ENCODE results near the gene FAF2. TPM values are rescaled to one million over a fixed set of nuclear protein-coding genes. Genes with fewer than 3 reads are reported as not detected.

Gene FAF2
- total RNA-seq, 2 experiments from 2014 or later, result 30.0 to 32.8 TPM

DNA sequence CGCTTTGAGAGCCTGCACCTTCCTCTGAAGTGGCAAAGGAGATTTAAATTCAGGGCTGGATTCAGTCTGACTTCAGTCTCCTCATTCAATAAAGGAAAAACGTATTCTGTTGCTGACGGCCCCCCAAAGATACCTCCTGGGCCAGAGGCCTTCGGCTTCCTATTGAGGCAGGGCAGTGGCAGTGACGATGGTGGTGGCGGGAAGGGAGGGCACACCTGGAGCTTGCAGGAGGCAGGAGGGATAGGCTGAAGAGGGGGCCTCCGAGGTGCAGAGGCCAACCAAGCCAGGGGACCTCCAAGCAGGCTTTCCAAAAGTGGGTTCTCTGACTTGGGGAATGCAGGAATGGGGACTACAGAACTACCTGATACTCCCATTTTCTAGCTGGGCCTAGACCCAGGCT lies 73.1 kb downstream of the FAF2 start:
- CTCF ChIA-PET, result interaction anchor here (1.6 kb wide), 1 partner anchor 19 kb away, joined by 3 read pairs; no protein-coding TSS in a partner anchor
- DNase-seq, result no peak
- Mint-ChIP-seq H3K4me3 (no peak overlapping the region), H3K27ac (no peak overlapping the region), H3K27me3 (ENCODE audit: low read depth) (no peaks in the 10 kb centered on the region), H3K9me3 (no peaks in the 10 kb centered on the region), H3K36me3 (ENCODE audit: low read depth) (peaks cover 3% of the 10 kb centered on the region), H3K4me1 (ENCODE audit: low read depth) (peaks cover 9% of the 10 kb centered on the region)
- intact Hi-C loops (cut with micrococcal nuclease), result no loop called here

- intact Hi-C loops (cut with micrococcal nuclease), result no loop called here
- H3K9me3 Mint-ChIP-seq, result no peaks in the 10 kb centered on the region
Measured at GRCh38 chr5:176521699-176522263, 73.6 kb downstream of the FAF2 start.

DNA sequence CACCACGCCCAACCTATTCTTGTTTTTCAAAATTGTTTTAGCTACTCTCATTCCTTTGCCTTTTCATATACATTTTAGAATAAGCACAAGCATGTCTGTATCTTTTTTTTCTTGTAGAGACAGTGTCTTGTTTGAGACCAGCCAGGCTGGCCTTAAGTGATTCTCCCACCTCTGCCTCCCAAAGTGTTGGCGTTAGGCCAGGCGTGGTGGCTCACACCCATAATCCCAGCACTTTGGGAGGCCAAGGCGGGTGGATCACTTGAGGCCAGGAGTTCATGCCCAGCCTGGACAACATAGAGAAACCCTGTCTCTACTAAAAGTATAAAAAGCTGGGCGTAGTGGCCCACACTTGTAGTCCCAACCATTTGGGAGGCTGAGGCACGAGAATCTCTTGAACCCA lies 76.0 kb downstream of the FAF2 start:
- peaks cover 3% of the 10 kb centered on the region for H3K36me3 Mint-ChIP-seq (ENCODE audit: low read depth)
- no peak overlapping the region for H3K27ac Mint-ChIP-seq
- peaks cover 16% of the 10 kb centered on the region for H3K4me1 Mint-ChIP-seq (ENCODE audit: low read depth)
- no peak for DNase-seq
- intact Hi-C loops (cut with micrococcal nuclease), result no loop called here
- no peak overlapping the region for H3K4me3 Mint-ChIP-seq
- H3K9me3 Mint-ChIP-seq, result no peaks in the 10 kb centered on the region
- H3K27me3 Mint-ChIP-seq (ENCODE audit: low read depth), result no peaks in the 10 kb centered on the region
- CTCF ChIA-PET, result no interaction called here

More at GRCh38 chr5:176521699-176522263, 73.6 kb downstream of the FAF2 start:
- CTCF ChIA-PET, result interaction anchor here (1.6 kb wide), 1 partner anchor 20 kb away, joined by 3 read pairs; no protein-coding TSS in a partner anchor
- Mint-ChIP-seq H3K27ac (no peak overlapping the region), H3K4me3 (no peak overlapping the region), H3K4me1 (ENCODE audit: low read depth) (peaks cover 9% of the 10 kb centered on the region), H3K27me3 (ENCODE audit: low read depth) (no peaks in the 10 kb centered on the region), H3K36me3 (ENCODE audit: low read depth) (peaks cover 3% of the 10 kb centered on the region)
- DNase-seq, result no peak

DNA sequence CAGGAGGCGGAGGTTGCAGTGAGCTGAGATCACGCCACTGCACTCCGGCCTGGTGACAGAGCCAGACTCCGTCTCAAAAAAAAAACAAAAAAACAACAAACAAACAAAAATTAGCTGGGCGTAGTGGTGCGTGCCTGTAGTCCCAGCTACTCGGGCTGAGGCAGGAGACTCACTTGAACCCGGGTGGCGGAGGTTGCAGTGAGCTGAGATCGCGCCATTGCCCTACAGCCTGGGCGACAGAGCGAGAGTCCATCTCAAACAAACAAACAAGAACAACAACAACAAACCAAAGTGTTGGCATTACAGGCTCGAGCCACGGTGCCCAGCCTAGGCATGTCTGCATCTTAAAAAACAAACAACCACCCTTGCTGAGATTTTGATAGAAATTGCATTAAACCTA lies 76.8 kb downstream of the FAF2 start:
- Mint-ChIP-seq H3K36me3 (ENCODE audit: low read depth) (peaks cover 9% of the 10 kb centered on the region), H3K9me3 (no peaks in the 10 kb centered on the region), H3K4me3 (no peak overlapping the region), H3K27me3 (ENCODE audit: low read depth) (no peaks in the 10 kb centered on the region), H3K27ac (no peak overlapping the region), H3K4me1 (ENCODE audit: low read depth) (peaks cover 22% of the 10 kb centered on the region)
- CTCF ChIA-PET, result no interaction called here
- intact Hi-C loops (cut with micrococcal nuclease), result loop anchor here (5.0 kb wide), 1 partner anchor 38 kb away; no protein-coding TSS in a partner anchor
- no peak for DNase-seq

DNA sequence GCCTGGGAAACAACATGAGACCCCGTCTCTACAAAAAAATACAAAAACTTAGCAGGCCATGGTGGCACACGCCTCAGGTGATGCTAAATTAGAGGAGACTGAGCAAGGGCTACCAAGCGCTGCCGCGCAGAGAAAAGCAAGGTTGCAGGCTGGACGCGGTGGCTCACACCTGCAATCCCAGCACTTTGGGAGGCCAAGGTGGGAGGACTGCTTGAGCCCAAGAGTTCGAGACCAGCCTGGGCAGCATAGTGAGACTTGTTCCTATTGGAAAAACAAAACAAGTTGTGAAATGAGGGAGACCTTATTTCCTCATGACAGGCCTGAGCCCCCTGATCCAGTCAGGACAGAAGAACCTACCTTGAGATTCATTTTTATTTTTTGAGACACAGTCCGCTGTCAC lies 77.5 kb downstream of the FAF2 start:
- no peak overlapping the region for H3K27ac Mint-ChIP-seq
- CTCF ChIA-PET, result no interaction called here
- no peak for DNase-seq
- H3K9me3 Mint-ChIP-seq, result no peaks in the 10 kb centered on the region
- H3K4me3 Mint-ChIP-seq, result no peak overlapping the region
- no peaks in the 10 kb centered on the region for H3K27me3 Mint-ChIP-seq (ENCODE audit: low read depth)
- intact Hi-C loops (cut with micrococcal nuclease), result loop anchor here (5.0 kb wide), 1 partner anchor 38 kb away; no protein-coding TSS in a partner anchor
- peaks cover 24% of the 10 kb centered on the region for H3K4me1 Mint-ChIP-seq (ENCODE audit: low read depth)
- H3K36me3 Mint-ChIP-seq (ENCODE audit: low read depth), result peaks cover 9% of the 10 kb centered on the region

- H3K9me3 Mint-ChIP-seq, result no peaks in the 10 kb centered on the region
- intact Hi-C loops (cut with micrococcal nuclease), result loop anchor here (5.0 kb wide), 1 partner anchor 39 kb away; no protein-coding TSS in a partner anchor
- H3K36me3 Mint-ChIP-seq (ENCODE audit: low read depth), result peaks cover 13% of the 10 kb centered on the region
- CTCF ChIA-PET, result no interaction called here
- H3K27ac Mint-ChIP-seq, result no peak overlapping the region
- peaks cover 31% of the 10 kb centered on the region for H3K4me1 Mint-ChIP-seq (ENCODE audit: low read depth)
- no peak for DNase-seq
- no peaks in the 10 kb centered on the region for H3K27me3 Mint-ChIP-seq (ENCODE audit: low read depth)
- H3K4me3 Mint-ChIP-seq, result no peak overlapping the region
Measured at GRCh38 chr5:176526462-176526861, 78.3 kb downstream of the FAF2 start.

DNA sequence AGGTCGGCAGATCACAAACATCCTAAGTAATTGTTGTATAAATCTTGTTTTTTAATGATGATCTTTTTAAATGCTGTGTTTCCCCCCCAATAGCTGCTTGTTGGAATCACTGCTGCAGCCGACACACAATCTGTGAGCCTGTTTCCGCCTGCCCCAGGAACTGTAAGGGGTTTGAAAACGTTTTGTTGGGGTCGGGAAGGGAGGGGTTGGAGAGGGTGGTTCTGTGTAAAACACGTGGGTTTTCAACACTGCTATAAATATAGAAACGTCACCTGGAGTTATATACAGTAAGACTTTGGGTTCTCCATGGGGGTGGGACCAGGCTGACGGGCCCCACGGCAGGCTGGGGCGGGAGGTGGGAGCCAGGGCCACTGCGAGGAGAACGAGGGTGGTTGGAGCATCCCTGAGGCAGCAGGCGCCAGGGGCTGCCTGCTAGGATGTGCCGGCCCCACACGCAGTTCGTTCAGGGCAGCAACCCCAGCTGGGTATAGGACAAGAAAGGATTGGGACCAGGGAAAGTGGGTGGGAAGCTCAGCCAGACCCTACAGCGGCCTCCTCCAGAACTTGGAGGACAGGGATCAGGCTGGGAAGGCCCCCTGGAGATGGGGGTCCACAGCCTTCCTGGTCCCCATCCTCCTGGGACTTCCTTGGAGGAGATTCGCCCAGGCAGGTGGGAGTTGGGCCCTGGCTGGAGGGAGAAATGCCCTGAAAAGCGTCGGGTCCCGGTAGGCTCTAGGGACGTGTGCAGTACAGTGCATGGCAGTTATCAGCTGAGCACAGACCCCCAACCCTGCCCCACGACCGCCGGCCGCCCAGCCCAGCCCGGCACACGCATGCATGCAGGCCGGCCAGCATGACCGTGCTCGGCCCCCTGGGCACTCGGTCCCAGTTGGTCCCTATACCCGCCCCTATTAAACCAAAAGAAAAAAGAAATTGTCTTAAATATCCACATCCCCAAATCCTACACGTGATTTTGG lies 79.3 kb downstream of the FAF2 start:
- CTCF ChIA-PET, result no interaction called here
- intact Hi-C loops (cut with micrococcal nuclease), result loop anchor here (5.0 kb wide), 1 partner anchor 40 kb away; no protein-coding TSS in a partner anchor

GRCh38 chr5:176528301-176528700 lies 80.1 kb downstream of the FAF2 start:
- no peak for DNase-seq
- H3K27me3 Mint-ChIP-seq (ENCODE audit: low read depth), result no peaks in the 10 kb centered on the region
- no peaks in the 10 kb centered on the region for H3K9me3 Mint-ChIP-seq
- H3K36me3 Mint-ChIP-seq (ENCODE audit: low read depth), result peaks cover 16% of the 10 kb centered on the region
- H3K4me1 Mint-ChIP-seq (ENCODE audit: low read depth), result peaks cover 41% of the 10 kb centered on the region
- peak overlapping the region; percentile 1 for H3K27ac Mint-ChIP-seq
- H3K4me3 Mint-ChIP-seq, result no peak overlapping the region
- CTCF ChIA-PET, result no interaction called here
- intact Hi-C loops (cut with micrococcal nuclease), result loop anchor here (5.0 kb wide), 1 partner anchor 41 kb away; no protein-coding TSS in a partner anchor

More for the DNA sequence above, 79.3 kb downstream of the FAF2 start:
- peaks cover 13% of the 10 kb centered on the region for H3K36me3 Mint-ChIP-seq (ENCODE audit: low read depth)
- H3K27ac Mint-ChIP-seq, result no peak overlapping the region
- no peak overlapping the region for H3K4me3 Mint-ChIP-seq
- peaks cover 40% of the 10 kb centered on the region for H3K4me1 Mint-ChIP-seq (ENCODE audit: low read depth)
- no peaks in the 10 kb centered on the region for H3K9me3 Mint-ChIP-seq
- no peak for DNase-seq
- H3K27me3 Mint-ChIP-seq (ENCODE audit: low read depth), result no peaks in the 10 kb centered on the region

DNA sequence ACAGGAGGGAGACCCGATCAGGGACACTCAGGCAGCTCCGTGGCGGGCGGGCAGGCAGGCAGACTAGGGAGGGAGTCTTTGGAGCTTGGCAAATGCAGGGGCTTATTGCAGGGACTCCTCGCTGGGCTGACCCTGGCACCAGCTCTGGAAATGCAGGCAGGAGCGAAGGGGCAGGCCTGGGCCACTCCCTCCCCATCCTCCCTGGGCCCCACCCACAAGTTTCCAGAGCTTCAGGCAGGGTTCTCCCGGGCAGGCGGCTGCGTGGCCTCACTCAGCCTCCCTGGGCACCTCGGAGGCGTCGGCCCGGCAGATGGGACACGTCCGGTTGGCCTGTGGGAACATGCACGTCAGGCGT lies 80.6 kb downstream of the FAF2 start:
- peaks cover 18% of the 10 kb centered on the region for H3K36me3 Mint-ChIP-seq (ENCODE audit: low read depth)
- H3K9me3 Mint-ChIP-seq, result no peaks in the 10 kb centered on the region
- H3K27ac Mint-ChIP-seq, result peak overlapping the region; percentile 1
- peaks cover 43% of the 10 kb centered on the region for H3K4me1 Mint-ChIP-seq (ENCODE audit: low read depth)
- no peaks in the 10 kb centered on the region for H3K27me3 Mint-ChIP-seq (ENCODE audit: low read depth)
- intact Hi-C loops (cut with micrococcal nuclease), result loop anchor here (5.0 kb wide), 1 partner anchor 41 kb away; no protein-coding TSS in a partner anchor
- H3K4me3 Mint-ChIP-seq, result no peak overlapping the region
- DNase-seq, result no peak
- CTCF ChIA-PET, result no interaction called here

DNA sequence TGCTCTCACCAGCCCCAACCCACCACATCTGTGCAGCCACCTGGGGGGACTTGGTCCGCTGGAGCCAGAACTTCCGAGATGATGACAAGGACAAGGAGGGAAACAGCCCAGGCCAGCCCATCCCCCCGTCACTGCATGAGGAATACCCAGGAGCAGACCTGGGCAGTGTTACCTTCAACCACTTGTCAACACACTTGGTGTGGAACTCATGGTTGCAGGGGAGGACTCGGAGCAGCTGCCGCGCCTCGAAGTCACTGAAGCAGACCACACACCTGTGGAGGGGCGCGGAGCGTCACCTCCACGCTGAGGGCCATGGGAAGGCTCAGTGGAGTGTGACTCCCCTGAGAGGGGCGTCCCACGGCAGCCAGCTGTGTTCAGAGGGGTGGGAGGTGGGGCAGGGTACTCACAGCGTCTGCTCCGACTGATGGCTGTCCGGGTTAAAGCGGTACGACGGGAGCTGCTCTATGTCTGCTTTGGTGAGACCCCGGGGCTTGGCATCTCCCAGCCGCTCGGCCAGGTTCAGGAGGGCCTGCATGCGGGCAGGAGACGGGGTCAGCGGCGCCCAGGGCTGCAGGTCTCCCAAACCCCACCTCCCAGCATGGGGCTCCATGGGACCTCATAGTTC lies 81.0 kb downstream of the FAF2 start:
- Mint-ChIP-seq H3K4me3 (peak overlapping the region; percentile 57), H3K4me1 (ENCODE audit: low read depth) (peaks cover 46% of the 10 kb centered on the region), H3K9me3 (no peaks in the 10 kb centered on the region), H3K27me3 (ENCODE audit: low read depth) (no peaks in the 10 kb centered on the region), H3K27ac (peak overlapping the region; percentile 81), H3K36me3 (ENCODE audit: low read depth) (peaks cover 18% of the 10 kb centered on the region)
- CTCF ChIA-PET, result interaction anchor here (1.0 kb wide), 1 partner anchor 11 kb away, joined by 3 read pairs; no protein-coding TSS in a partner anchor
- no peak for DNase-seq
- intact Hi-C loops (cut with micrococcal nuclease), result loop anchor here (5.0 kb wide), 1 partner anchor 42 kb away; no protein-coding TSS in a partner anchor

DNA sequence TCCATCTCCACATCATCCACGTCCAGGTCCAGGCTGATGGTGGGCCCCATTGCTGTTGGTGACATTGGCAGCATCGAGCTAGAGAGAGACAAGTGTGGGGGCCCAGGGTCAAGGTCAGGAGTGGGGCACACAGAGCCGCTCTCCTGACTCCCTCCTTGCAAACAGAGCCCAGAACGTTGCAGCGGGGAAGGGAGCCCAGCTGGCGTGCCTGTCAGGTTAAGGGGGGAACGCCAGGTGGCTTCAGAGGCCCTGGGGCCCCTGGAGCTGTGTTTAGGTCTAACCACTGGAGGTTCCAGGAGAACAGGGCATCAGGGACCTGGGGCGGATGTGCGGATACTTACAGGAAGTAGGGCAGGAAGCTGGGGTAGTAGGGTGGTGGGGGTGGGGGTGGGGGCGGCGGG lies 81.6 kb downstream of the FAF2 start:
- CTCF ChIA-PET, result interaction anchor here (1.0 to 1.5 kb wide), 2 partner anchors 11 to 131 kb away, joined by 3 read pairs; no protein-coding TSS in a partner anchor
- peak; percentile 70 for DNase-seq
- Mint-ChIP-seq H3K27ac (peak overlapping the region; percentile 81), H3K36me3 (ENCODE audit: low read depth) (peaks cover 19% of the 10 kb centered on the region), H3K4me3 (peak overlapping the region; percentile 57), H3K4me1 (ENCODE audit: low read depth) (peaks cover 51% of the 10 kb centered on the region), H3K27me3 (ENCODE audit: low read depth) (no peaks in the 10 kb centered on the region), H3K9me3 (no peaks in the 10 kb centered on the region)
- intact Hi-C loops (cut with micrococcal nuclease), result loop anchor here (5.0 kb wide), 1 partner anchor 42 kb away; no protein-coding TSS in a partner anchor
